Measurements from ENCODE around the gene TSC1. TPM values are rescaled to one million over a fixed set of nuclear protein-coding genes. Genes with fewer than 3 reads are reported as not detected.
"Not testable (repeated sequence)": the region's sequence is repeated elsewhere in the genome, so short reads cannot be mapped to it uniquely, and the experiment has no call there.

The TSC1 gene
- total RNA-seq (65.8 TPM), polyA plus RNA-seq (12.1 TPM)

- peaks cover 2% of the 10 kb centered on the region for H3K4me1 ChIP-seq (ENCODE audit: insufficient read depth)
- under 1% methylated on average over 72 of the region's 72 CpGs for WGBS
- H3K4me3 ChIP-seq (ENCODE audit: low read depth, low read length), result peak within 1 kb of the TSS; percentile 95
- H3K36me3 ChIP-seq (ENCODE audit: insufficient read depth), result no peaks in the 10 kb centered on the region
- peak; percentile 88 for DNase-seq (ENCODE audit: extremely low spot score)
- peak within 1 kb of the TSS; percentile 98 for H3K27ac ChIP-seq (ENCODE audit: low read depth)
These were observed at the start of gene TSC1 for GRCh38 chr9:132944294-132945185. Gene TSC1 (minus strand): TSS chr9:132944616. CDS start chr9:132928872, 15,744 bp downstream.

- Histone ChIP-seq H3K27ac (ENCODE audit: low read depth) (no peak overlapping the region), H3K36me3 (ENCODE audit: insufficient read depth) (no peaks in the 10 kb centered on the region), H3K4me3 (ENCODE audit: low read depth, low read length) (no peak overlapping the region), H3K4me1 (ENCODE audit: insufficient read depth) (no peaks in the 10 kb centered on the region)
- no peak for DNase-seq (ENCODE audit: extremely low spot score)
- WGBS, result 57% methylated on average over 14 of the region's 14 CpGs
These were observed 49.1 kb upstream of the TSC1 start for GRCh38 chr9:132993511-132993939.

- no peak for DNase-seq (ENCODE audit: extremely low spot score)
- WGBS, result 33% methylated on average over 16 of the region's 16 CpGs
- H3K27ac ChIP-seq (ENCODE audit: low read depth), result no peak overlapping the region
- H3K4me1 ChIP-seq (ENCODE audit: insufficient read depth), result no peaks in the 10 kb centered on the region
- H3K36me3 ChIP-seq (ENCODE audit: insufficient read depth), result no peaks in the 10 kb centered on the region
- no peak overlapping the region for H3K4me3 ChIP-seq (ENCODE audit: low read depth, low read length)
These were observed 47.2 kb upstream of the TSC1 start for GRCh38 chr9:132991351-132992300.

GRCh38 chr9:132990781-132991180, 46.4 kb upstream of the TSC1 start:
- no peaks in the 10 kb centered on the region for H3K4me1 ChIP-seq (ENCODE audit: insufficient read depth)
- no peak overlapping the region for H3K27ac ChIP-seq (ENCODE audit: low read depth)
- H3K4me3 ChIP-seq (ENCODE audit: low read depth, low read length), result no peak overlapping the region
- H3K36me3 ChIP-seq (ENCODE audit: insufficient read depth), result no peaks in the 10 kb centered on the region
- 92% methylated on average over 14 of the region's 14 CpGs for WGBS
- DNase-seq (ENCODE audit: extremely low spot score), result no peak

- DNase-seq (ENCODE audit: extremely low spot score); H3K4me3 ChIP-seq (ENCODE audit: low read depth, low read length): not testable (repeated sequence)
- 83% methylated on average over 4 of the region's 4 CpGs for WGBS
These were observed 45.7 kb upstream of the TSC1 start for GRCh38 chr9:132989998-132990557.

GRCh38 chr9:132989414-132989996, 45.1 kb upstream of the TSC1 start:
- no peak for DNase-seq (ENCODE audit: extremely low spot score)
- WGBS, result 83% methylated on average over 23 of the region's 23 CpGs
- H3K36me3 ChIP-seq (ENCODE audit: insufficient read depth), result no peaks in the 10 kb centered on the region
- H3K4me1 ChIP-seq (ENCODE audit: insufficient read depth), result no peaks in the 10 kb centered on the region
- no peak overlapping the region for H3K27ac ChIP-seq (ENCODE audit: low read depth)
- no peak overlapping the region for H3K4me3 ChIP-seq (ENCODE audit: low read depth, low read length)

More at GRCh38 chr9:132989998-132990557, 45.7 kb upstream of the TSC1 start:
- not testable (repeated sequence) for H3K36me3 ChIP-seq (ENCODE audit: insufficient read depth); H3K4me1 ChIP-seq (ENCODE audit: insufficient read depth); H3K27ac ChIP-seq (ENCODE audit: low read depth)

- no peaks in the 10 kb centered on the region for H3K36me3 ChIP-seq (ENCODE audit: insufficient read depth)
- no peak overlapping the region for H3K27ac ChIP-seq (ENCODE audit: low read depth)
- H3K4me3 ChIP-seq (ENCODE audit: low read depth, low read length), result no peak overlapping the region
- H3K4me1 ChIP-seq (ENCODE audit: insufficient read depth), result no peaks in the 10 kb centered on the region
- WGBS, result 88% methylated on average over 13 of the region's 13 CpGs
- DNase-seq (ENCODE audit: extremely low spot score), result no peak
These were observed 44.5 kb upstream of the TSC1 start for GRCh38 chr9:132989014-132989310.

GRCh38 chr9:132988244-132989013, 44.0 kb upstream of the TSC1 start:
- no peak for DNase-seq (ENCODE audit: extremely low spot score)
- no peak overlapping the region for H3K27ac ChIP-seq (ENCODE audit: low read depth)
- WGBS, result 78% methylated on average over 14 of the region's 14 CpGs
- no peak overlapping the region for H3K4me3 ChIP-seq (ENCODE audit: low read depth, low read length)
- no peaks in the 10 kb centered on the region for H3K36me3 ChIP-seq (ENCODE audit: insufficient read depth)
- no peaks in the 10 kb centered on the region for H3K4me1 ChIP-seq (ENCODE audit: insufficient read depth)

GRCh38 chr9:132986640-132987620, 42.5 kb upstream of the TSC1 start:
- H3K4me3 ChIP-seq (ENCODE audit: low read depth, low read length), result no peak overlapping the region
- no peak for DNase-seq (ENCODE audit: extremely low spot score)
- WGBS, result 52% methylated on average over 26 of the region's 26 CpGs
- H3K36me3 ChIP-seq (ENCODE audit: insufficient read depth), result no peaks in the 10 kb centered on the region
- H3K4me1 ChIP-seq (ENCODE audit: insufficient read depth), result no peaks in the 10 kb centered on the region
- no peak overlapping the region for H3K27ac ChIP-seq (ENCODE audit: low read depth)

GRCh38 chr9:132986114-132986513, 41.7 kb upstream of the TSC1 start:
- Histone ChIP-seq H3K36me3 (ENCODE audit: insufficient read depth) (no peaks in the 10 kb centered on the region), H3K27ac (ENCODE audit: low read depth) (no peak overlapping the region), H3K4me3 (ENCODE audit: low read depth, low read length) (no peak overlapping the region), H3K4me1 (ENCODE audit: insufficient read depth) (no peaks in the 10 kb centered on the region)
- no peak for DNase-seq (ENCODE audit: extremely low spot score)
- 85% methylated on average over 13 of the region's 13 CpGs for WGBS

GRCh38 chr9:132985489-132985888, 41.1 kb upstream of the TSC1 start:
- Histone ChIP-seq H3K4me3 (ENCODE audit: low read depth, low read length) (no peak overlapping the region), H3K27ac (ENCODE audit: low read depth) (no peak overlapping the region), H3K4me1 (ENCODE audit: insufficient read depth) (no peaks in the 10 kb centered on the region), H3K36me3 (ENCODE audit: insufficient read depth) (no peaks in the 10 kb centered on the region)
- 73% methylated on average over 8 of the region's 8 CpGs for WGBS
- no peak for DNase-seq (ENCODE audit: extremely low spot score)

- H3K27ac ChIP-seq (ENCODE audit: low read depth), result no peak overlapping the region
- H3K4me3 ChIP-seq (ENCODE audit: low read depth, low read length), result no peak overlapping the region
- WGBS, result 30% methylated on average over 4 of the region's 4 CpGs
- no peaks in the 10 kb centered on the region for H3K4me1 ChIP-seq (ENCODE audit: insufficient read depth)
- DNase-seq (ENCODE audit: extremely low spot score), result no peak
- H3K36me3 ChIP-seq (ENCODE audit: insufficient read depth), result no peaks in the 10 kb centered on the region
These were observed 40.6 kb upstream of the TSC1 start for GRCh38 chr9:132985071-132985350.

Data from urinary bladder (tissue), 4 donors.